ENCODE data around the gene IPO9.
A peak's percentile ranks its signal among the peaks of the same experiment; 100 is the strongest.

Gene IPO9

GRCh38 chr1:201828820-201829774 is at the start of gene IPO9:
IPO9 (plus strand) TSS chr1:201829157; CDS start chr1:201829210, 53 bp downstream.
- POLR2A ChIA-PET, result interaction anchor here (0.7 to 1.6 kb wide), 5 partner anchors 59 to 289 kb away, joined by 3 to 5 read pairs (median 3); partner anchors contain the start of gene SHISA4
- no peak for DNase-seq (ENCODE audit: low read depth, low spot score)
- CTCF ChIA-PET, result interaction anchor here (0.7 to 5.5 kb wide), 27 partner anchors 9 to 299 kb away, joined by 3 to 47 read pairs (median 4); no protein-coding TSS in a partner anchor
- TF ChIP-seq, protein P1, sequence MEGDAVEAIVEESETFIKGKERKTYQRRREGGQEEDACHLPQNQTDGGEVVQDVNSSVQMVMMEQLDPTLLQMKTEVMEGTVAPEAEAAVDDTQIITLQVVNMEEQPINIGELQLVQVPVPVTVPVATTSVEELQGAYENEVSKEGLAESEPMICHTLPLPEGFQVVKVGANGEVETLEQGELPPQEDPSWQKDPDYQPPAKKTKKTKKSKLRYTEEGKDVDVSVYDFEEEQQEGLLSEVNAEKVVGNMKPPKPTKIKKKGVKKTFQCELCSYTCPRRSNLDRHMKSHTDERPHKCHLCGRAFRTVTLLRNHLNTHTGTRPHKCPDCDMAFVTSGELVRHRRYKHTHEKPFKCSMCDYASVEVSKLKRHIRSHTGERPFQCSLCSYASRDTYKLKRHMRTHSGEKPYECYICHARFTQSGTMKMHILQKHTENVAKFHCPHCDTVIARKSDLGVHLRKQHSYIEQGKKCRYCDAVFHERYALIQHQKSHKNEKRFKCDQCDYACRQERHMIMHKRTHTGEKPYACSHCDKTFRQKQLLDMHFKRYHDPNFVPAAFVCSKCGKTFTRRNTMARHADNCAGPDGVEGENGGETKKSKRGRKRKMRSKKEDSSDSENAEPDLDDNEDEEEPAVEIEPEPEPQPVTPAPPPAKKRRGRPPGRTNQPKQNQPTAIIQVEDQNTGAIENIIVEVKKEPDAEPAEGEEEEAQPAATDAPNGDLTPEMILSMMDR (IDR thresholded peaks at IDR 0.05; ENCODE audit: insufficient read depth, low read length, missing control alignments), result peak; percentile 89
- peak within 1 kb of the TSS; percentile 100 for H3K4me3 ChIP-seq (ENCODE audit: low read depth, low read length)

- CTCF ChIA-PET, result interaction anchor here (0.7 to 22.7 kb wide), 4 partner anchors 10 to 66 kb away, joined by 3 to 785 read pairs (median 134); no protein-coding TSS in a partner anchor
- POLR2A ChIA-PET, result interaction anchor here (0.5 to 1.0 kb wide), 2 partner anchors 18 to 177 kb away, joined by 3 read pairs; no protein-coding TSS in a partner anchor
- TF ChIP-seq, protein P1 (IDR thresholded peaks at IDR 0.05; ENCODE audit: insufficient read depth, low read length, missing control alignments), result no peak
- no peak overlapping the region for H3K4me3 ChIP-seq (ENCODE audit: low read depth, low read length)
- no peak for DNase-seq (ENCODE audit: low read depth, low spot score)
These were observed 49.5 kb upstream of the IPO9 start for GRCh38 chr1:201779351-201779880.

DNA sequence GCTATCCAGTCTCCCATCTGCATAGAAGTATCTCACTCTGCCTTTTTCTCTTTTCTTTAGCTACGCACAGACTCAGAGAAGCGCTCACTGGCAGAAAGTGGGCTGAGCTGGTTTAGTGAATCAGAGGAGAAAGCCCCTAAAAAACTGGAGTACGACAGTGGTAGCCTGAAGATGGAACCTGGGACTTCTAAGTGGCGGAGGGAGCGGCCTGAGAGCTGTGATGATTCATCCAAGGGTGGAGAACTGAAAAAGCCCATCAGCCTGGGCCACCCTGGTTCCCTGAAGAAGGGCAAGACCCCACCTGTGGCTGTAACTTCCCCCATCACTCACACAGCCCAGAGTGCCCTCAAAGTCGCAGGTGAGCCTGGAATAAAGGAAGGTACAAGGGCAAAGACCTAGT is 48.0 kb upstream of the IPO9 start:
- TF ChIP-seq, protein P1 (IDR thresholded peaks at IDR 0.05; ENCODE audit: insufficient read depth, low read length, missing control alignments), result no peak
- POLR2A ChIA-PET, result no interaction called here
- no peak overlapping the region for H3K4me3 ChIP-seq (ENCODE audit: low read depth, low read length)
- CTCF ChIA-PET, result interaction anchor here (1.0 to 20.5 kb wide), 3 partner anchors 12 to 67 kb away, joined by 3 to 785 read pairs (median 18); no protein-coding TSS in a partner anchor
- no peak for DNase-seq (ENCODE audit: low read depth, low spot score)

DNA sequence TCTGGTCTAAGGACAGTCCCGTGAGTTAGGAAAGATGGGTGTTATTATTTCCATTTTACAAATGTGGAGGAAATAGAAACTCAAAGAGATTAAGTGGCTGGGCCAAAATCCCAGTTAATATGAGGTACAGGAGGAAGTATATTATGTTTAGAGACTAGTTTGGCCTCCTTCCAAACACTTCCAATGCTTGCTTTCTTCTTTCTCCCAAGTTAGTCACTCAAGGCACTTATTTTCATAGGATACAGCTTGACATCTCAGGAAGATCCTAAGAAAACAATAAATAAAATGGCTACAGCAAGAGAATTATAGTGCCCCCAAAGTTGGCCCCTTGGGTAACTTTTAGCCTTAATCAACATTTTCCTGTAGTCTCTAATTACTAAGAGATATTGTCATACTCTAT is 47.5 kb upstream of the IPO9 start:
- ChIA-PET POLR2A (interaction anchor here (0.8 kb wide), 1 partner anchor 7 kb away, joined by 4 read pairs; no protein-coding TSS in a partner anchor), CTCF (interaction anchor here (0.8 to 20.5 kb wide), 4 partner anchors 11 to 251 kb away, joined by 3 to 785 read pairs (median 10); no protein-coding TSS in a partner anchor)
- TF ChIP-seq, protein P1 (IDR thresholded peaks at IDR 0.05; ENCODE audit: insufficient read depth, low read length, missing control alignments), result no peak
- no peak for DNase-seq (ENCODE audit: low read depth, low spot score)
- no peak overlapping the region for H3K4me3 ChIP-seq (ENCODE audit: low read depth, low read length)

DNA sequence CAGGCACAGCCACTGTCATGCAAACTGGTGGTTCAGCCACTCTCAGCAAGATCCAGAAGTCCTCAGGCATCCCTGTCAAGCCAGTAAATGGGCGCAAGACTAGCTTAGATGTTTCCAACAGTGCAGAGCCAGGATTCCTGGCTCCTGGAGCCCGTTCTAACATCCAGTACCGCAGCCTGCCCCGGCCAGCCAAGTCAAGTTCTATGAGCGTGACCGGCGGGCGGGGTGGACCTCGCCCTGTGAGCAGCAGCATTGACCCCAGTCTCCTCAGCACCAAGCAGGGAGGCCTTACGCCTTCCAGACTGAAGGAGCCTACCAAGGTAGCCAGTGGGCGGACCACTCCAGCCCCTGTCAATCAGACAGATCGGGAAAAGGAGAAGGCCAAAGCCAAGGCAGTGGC is 46.6 kb upstream of the IPO9 start:
- CTCF ChIA-PET, result interaction anchor here (0.6 to 20.5 kb wide), 5 partner anchors 10 to 69 kb away, joined by 3 to 785 read pairs (median 18); no protein-coding TSS in a partner anchor
- TF ChIP-seq, protein P1 (IDR thresholded peaks at IDR 0.05; ENCODE audit: insufficient read depth, low read length, missing control alignments), result no peak
- POLR2A ChIA-PET, result interaction anchor here (0.8 kb wide), 1 partner anchor 8 kb away, joined by 4 read pairs; no protein-coding TSS in a partner anchor
- DNase-seq (ENCODE audit: low read depth, low spot score), result no peak
- H3K4me3 ChIP-seq (ENCODE audit: low read depth, low read length), result no peak overlapping the region
